ENCODE results near the gene BRD9. TPM values are rescaled to one million over a fixed set of nuclear protein-coding genes. Genes with fewer than 3 reads are reported as not detected.
A peak's percentile ranks its signal among the peaks of the same experiment; 100 is the strongest.
"Not testable (repeated sequence)": the region's sequence is repeated elsewhere in the genome, so short reads cannot be mapped to it uniquely, and the experiment has no call there.

Gene BRD9
- total and polyA plus RNA-seq, 9 of the 15 experiments (the other 6 are each of a cell fraction or from before 2014, with no cell fraction given) = 2.4 to 68.7 (median 44.9) TPM

GRCh38 chr5:940741-941140 is 48.1 kb upstream of the BRD9 start:
- peak; percentile 48 for TF ChIP-seq ZNF146 (CRISPR knock-in tag; IDR thresholded peaks at IDR 0.05; ENCODE audit: unreplicated experiment)
- H3K79me2 ChIP-seq (ENCODE audit: control insufficient read depth, insufficient read depth, low read length); ATAC-seq; H2AFZ ChIP-seq (ENCODE audit: low read depth, low read length); H3K4me2 ChIP-seq (ENCODE audit: insufficient read depth, low read length); H3K9me3 ChIP-seq (replicated peaks; ENCODE audit: control insufficient read depth, insufficient read depth, low read depth, low read length); H3K4me3 ChIP-seq; BruUV-seq (replicated peaks); DNase-seq (ENCODE audit: extremely low read depth in 1 of 4, low spot score in 3 of 4); H3K36me3 ChIP-seq (ENCODE audit: control insufficient read depth, insufficient read depth, low read length); H4K20me1 ChIP-seq (replicated peaks; ENCODE audit: control insufficient read depth, insufficient read depth, low read length); H3K9me1 ChIP-seq (ENCODE audit: control insufficient read depth, insufficient read depth, low read length); FAIRE-seq; H3K27ac ChIP-seq (ENCODE audit: extremely low read depth, low read depth, low read length); CTCF ChIA-PET (ENCODE audit: low intra/inter-chr PET ratio); H3K4me1 ChIP-seq (replicated peaks in 1 of 2; ENCODE audit: control insufficient read depth in 2 of 2, insufficient read depth in 2 of 2, low read length in 2 of 2); H3K9ac ChIP-seq (ENCODE audit: insufficient read depth in 1 of 2, low read depth in 2 of 2, low read length in 2 of 2); intact Hi-C loops (cut with micrococcal nuclease): not testable (repeated sequence)
- in situ Hi-C loops (cut with MboI) = loop anchor here (25.0 kb wide), 1 partner anchor 697 kb away; no protein-coding TSS in a partner anchor
- 0% methylated on average over 2 of the region's 2 CpGs for WGBS (ENCODE audit: insufficient coverage, low coverage, missing lambda C conversion rate)
- POLR2A ChIA-PET = interaction anchor here (1.6 kb wide), 1 partner anchor 17 kb away, joined by 4 read pairs; no protein-coding TSS in a partner anchor
- peaks cover 19 to 57% of the 10 kb centered on the region in 2 experiments for H3K27me3 ChIP-seq (ENCODE audit: control insufficient read depth in 2 of 2, insufficient read depth in 2 of 2, low read length in 2 of 2)

GRCh38 chr5:939368-939767 is 46.8 kb upstream of the BRD9 start:
- H4K20me1 ChIP-seq (replicated peaks; ENCODE audit: control insufficient read depth, insufficient read depth, low read length) = peaks cover 2% of the 10 kb centered on the region
- H3K27ac ChIP-seq (ENCODE audit: extremely low read depth, low read depth, low read length) = no peak overlapping the region
- peaks cover 12 to 46% of the 10 kb centered on the region in 2 experiments for H3K27me3 ChIP-seq (ENCODE audit: control insufficient read depth in 2 of 2, insufficient read depth in 2 of 2, low read length in 2 of 2)
- ChIA-PET POLR2A (interaction anchor here (1.6 kb wide), 1 partner anchor 16 kb away, joined by 4 read pairs; no protein-coding TSS in a partner anchor), CTCF (ENCODE audit: low intra/inter-chr PET ratio) (no interaction called here)
- H3K9me1 ChIP-seq (ENCODE audit: control insufficient read depth, insufficient read depth, low read length) = no peaks in the 10 kb centered on the region
- H3K4me2 ChIP-seq (ENCODE audit: insufficient read depth, low read length) = no peak overlapping the region
- BruUV-seq (replicated peaks) = no TSS peak
- no peak overlapping the region for H3K9ac ChIP-seq (ENCODE audit: insufficient read depth in 1 of 2, low read depth in 2 of 2, low read length in 2 of 2)
- no peaks in the 10 kb centered on the region for H3K36me3 ChIP-seq (ENCODE audit: control insufficient read depth, insufficient read depth, low read length)
- in situ Hi-C loops (cut with MboI) = loop anchor here (25.0 kb wide), 1 partner anchor 698 kb away; no protein-coding TSS in a partner anchor
- FAIRE-seq (no peak), DNase-seq (ENCODE audit: extremely low read depth in 1 of 4, low spot score in 3 of 4) (no peak), ATAC-seq (no peak)
- H3K79me2 ChIP-seq (ENCODE audit: control insufficient read depth, insufficient read depth, low read length) = no peaks in the 10 kb centered on the region
- H3K9me3 ChIP-seq (replicated peaks; ENCODE audit: control insufficient read depth, insufficient read depth, low read depth, low read length) = no peaks in the 10 kb centered on the region
- no peak overlapping the region for H3K4me3 ChIP-seq
- WGBS (ENCODE audit: insufficient coverage, low coverage, missing lambda C conversion rate) = 1% methylated on average over 7 of the region's 7 CpGs
- no peaks in the 10 kb centered on the region for H3K4me1 ChIP-seq (replicated peaks in 1 of 2; ENCODE audit: control insufficient read depth in 2 of 2, insufficient read depth in 2 of 2, low read length in 2 of 2)
- intact Hi-C loops (cut with micrococcal nuclease) = no loop called here
- TF ChIP-seq JUND (IDR thresholded peaks at IDR 0.05; ENCODE audit: borderline replicate concordance, low read depth, low read length) (no peak), JUND (tag; IDR thresholded peaks at IDR 0.05; ENCODE audit: borderline replicate concordance, low read depth, low read length) (no peak), EZH2 (IDR thresholded peaks at IDR 0.05; ENCODE audit: borderline replicate concordance, low read depth, low read length) (no peak)
- H2AFZ ChIP-seq (ENCODE audit: low read depth, low read length) = no peak overlapping the region

All from K562 (cell line).